Measurements from ENCODE around the gene COL1A1. TPM values are rescaled to one million over a fixed set of nuclear protein-coding genes. Genes with fewer than 3 reads are reported as not detected.

COL1A1 gene
- total RNA-seq, 4 donors from 2014 or later: 20.7 to 123 (median 41.5) TPM

GRCh38 chr17:50189550-50190292 is 11.7 kb downstream of the COL1A1 start:
- no peak for DNase-seq (ENCODE audit: extremely low spot score)
- no peak overlapping the region for H3K4me3 ChIP-seq
- intact Hi-C loops (cut with DNase I): no loop called here
- no peak for TF ChIP-seq POLR2A (IDR thresholded peaks at IDR 0.05; ENCODE audit: low read depth)
- TF ChIP-seq, protein P1, sequence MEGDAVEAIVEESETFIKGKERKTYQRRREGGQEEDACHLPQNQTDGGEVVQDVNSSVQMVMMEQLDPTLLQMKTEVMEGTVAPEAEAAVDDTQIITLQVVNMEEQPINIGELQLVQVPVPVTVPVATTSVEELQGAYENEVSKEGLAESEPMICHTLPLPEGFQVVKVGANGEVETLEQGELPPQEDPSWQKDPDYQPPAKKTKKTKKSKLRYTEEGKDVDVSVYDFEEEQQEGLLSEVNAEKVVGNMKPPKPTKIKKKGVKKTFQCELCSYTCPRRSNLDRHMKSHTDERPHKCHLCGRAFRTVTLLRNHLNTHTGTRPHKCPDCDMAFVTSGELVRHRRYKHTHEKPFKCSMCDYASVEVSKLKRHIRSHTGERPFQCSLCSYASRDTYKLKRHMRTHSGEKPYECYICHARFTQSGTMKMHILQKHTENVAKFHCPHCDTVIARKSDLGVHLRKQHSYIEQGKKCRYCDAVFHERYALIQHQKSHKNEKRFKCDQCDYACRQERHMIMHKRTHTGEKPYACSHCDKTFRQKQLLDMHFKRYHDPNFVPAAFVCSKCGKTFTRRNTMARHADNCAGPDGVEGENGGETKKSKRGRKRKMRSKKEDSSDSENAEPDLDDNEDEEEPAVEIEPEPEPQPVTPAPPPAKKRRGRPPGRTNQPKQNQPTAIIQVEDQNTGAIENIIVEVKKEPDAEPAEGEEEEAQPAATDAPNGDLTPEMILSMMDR (IDR thresholded peaks at IDR 0.05): no peak
- TF ChIP-seq EP300 (IDR thresholded peaks at IDR 0.05): no peak
- no peak for TF ChIP-seq POLR2AphosphoS5 (IDR thresholded peaks at IDR 0.05)
- 60% methylated on average over 9 of the region's 20 CpGs for WGBS
- no peaks in the 10 kb centered on the region for H3K27me3 ChIP-seq
- H3K36me3 ChIP-seq: peaks cover 70 to 97% (median 96%) of the 10 kb centered on the region in 4 donors
- peaks cover 0 to 55% (median 32%) of the 10 kb centered on the region in 4 donors for H3K4me1 ChIP-seq
- no peaks in the 10 kb centered on the region for H3K9me3 ChIP-seq
- H3K27ac ChIP-seq (replicated peaks in 1 of 4): peak overlapping the region in 3 of 4 donors; percentile 14 to 39 (median 28)

- Histone ChIP-seq H3K27me3 (no peaks in the 10 kb centered on the region), H3K27ac (replicated peaks in 1 of 4) (peak overlapping the region in 3 of 4 donors; percentile 28 to 81 (median 30)), H3K4me1 (peaks cover 0 to 61% (median 36%) of the 10 kb centered on the region in 4 donors), H3K36me3 (peaks cover 69 to 90% (median 89%) of the 10 kb centered on the region in 4 donors), H3K4me3 (no peak overlapping the region), H3K9me3 (no peaks in the 10 kb centered on the region)
- TF ChIP-seq EP300 (IDR thresholded peaks at IDR 0.05): no peak
- no peak for TF ChIP-seq POLR2AphosphoS5 (IDR thresholded peaks at IDR 0.05)
- TF ChIP-seq, protein P1 (IDR thresholded peaks at IDR 0.05): no peak
- intact Hi-C loops (cut with DNase I): no loop called here
- DNase-seq (ENCODE audit: extremely low spot score): no peak
- WGBS: 76% methylated on average over 5 of the region's 11 CpGs
Observed at GRCh38 chr17:50188921-50189549, 12.4 kb downstream of the COL1A1 start.

DNA sequence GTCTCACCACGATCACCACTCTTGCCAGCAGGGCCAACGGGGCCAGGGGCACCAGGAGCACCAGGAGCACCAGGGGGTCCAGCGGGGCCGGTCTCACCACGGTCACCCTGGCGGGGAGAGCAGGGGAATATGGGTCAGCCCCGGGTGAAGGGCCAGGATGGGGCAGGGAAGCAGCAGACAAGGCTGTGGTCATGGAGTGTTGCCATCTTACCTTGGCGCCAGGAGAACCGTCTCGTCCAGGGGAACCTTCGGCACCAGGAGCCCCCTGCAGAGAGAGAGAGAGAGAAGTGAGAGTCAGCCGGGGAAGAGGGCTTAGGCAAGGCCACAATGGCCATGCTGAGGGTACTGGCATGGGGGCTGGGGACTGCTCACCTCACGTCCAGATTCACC is 12.9 kb downstream of the COL1A1 start:
- no peak for TF ChIP-seq POLR2AphosphoS5 (IDR thresholded peaks at IDR 0.05)
- no peak for TF ChIP-seq POLR2A (IDR thresholded peaks at IDR 0.05; ENCODE audit: low read depth)
- TF ChIP-seq, protein P1 (IDR thresholded peaks at IDR 0.05): no peak
- no peak for TF ChIP-seq EP300 (IDR thresholded peaks at IDR 0.05)
- H3K27ac ChIP-seq (replicated peaks in 1 of 4): peak overlapping the region in 3 of 4 donors; percentile 28 to 81 (median 30)
- 71% methylated on average over 8 of the region's 13 CpGs for WGBS
- no peaks in the 10 kb centered on the region for H3K27me3 ChIP-seq
- intact Hi-C loops (cut with DNase I): no loop called here
- H3K4me3 ChIP-seq: no peak overlapping the region
- no peak for DNase-seq (ENCODE audit: extremely low spot score)
- peaks cover 0 to 66% (median 41%) of the 10 kb centered on the region in 4 donors for H3K4me1 ChIP-seq
- H3K9me3 ChIP-seq: no peaks in the 10 kb centered on the region
- H3K36me3 ChIP-seq: peaks cover 64 to 85% (median 84%) of the 10 kb centered on the region in 4 donors

DNA sequence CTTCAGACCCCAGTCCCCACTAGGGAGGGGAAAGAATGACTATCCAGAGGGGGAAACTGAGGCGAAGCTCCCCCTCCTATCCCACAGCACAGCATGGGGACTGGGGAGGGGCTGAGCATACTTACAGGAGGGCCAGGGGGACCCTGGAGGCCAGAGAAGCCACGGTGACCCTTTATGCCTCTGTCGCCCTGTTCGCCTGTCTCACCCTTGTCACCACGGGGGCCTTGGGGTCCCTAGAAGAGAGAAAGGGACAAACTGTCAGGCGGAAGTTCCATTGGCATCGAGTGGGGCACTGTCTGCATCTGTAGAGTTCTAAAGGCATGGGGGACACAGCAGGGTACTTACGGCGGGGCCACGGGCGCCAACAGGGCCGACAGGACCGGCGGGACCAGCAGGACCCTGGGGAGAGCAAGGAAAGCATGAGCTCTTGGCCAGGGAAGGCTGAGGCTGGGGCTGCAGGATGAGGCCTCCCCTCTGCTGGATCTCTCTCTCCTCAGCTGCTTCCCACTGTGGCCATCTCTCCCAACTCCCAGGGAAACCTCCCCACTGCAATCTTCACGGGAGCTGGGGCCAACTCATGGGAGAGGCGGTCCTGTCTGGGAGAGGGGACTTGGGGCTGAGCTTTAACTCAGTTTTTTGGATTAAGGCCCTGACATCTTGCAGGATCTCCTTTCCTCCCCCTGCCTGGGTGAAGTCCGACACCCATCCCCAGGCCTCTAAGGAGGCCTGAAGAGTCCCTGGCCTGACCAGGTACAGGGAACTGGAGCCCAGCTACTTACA is 13.5 kb downstream of the COL1A1 start:
- intact Hi-C loops (cut with DNase I): no loop called here
- 82% methylated on average over 16 of the region's 17 CpGs for WGBS
- Histone ChIP-seq H3K9me3 (no peaks in the 10 kb centered on the region), H3K27me3 (no peaks in the 10 kb centered on the region), H3K4me3 (no peak overlapping the region), H3K27ac (replicated peaks in 1 of 4) (peak overlapping the region in 3 of 4 donors; percentile 28 to 81 (median 77)), H3K36me3 (peaks cover 58 to 79% (median 78%) of the 10 kb centered on the region in 4 donors), H3K4me1 (peaks cover 0 to 64% (median 41%) of the 10 kb centered on the region in 4 donors)
- TF ChIP-seq POLR2A (IDR thresholded peaks at IDR 0.05; ENCODE audit: low read depth) (no peak), POLR2AphosphoS5 (IDR thresholded peaks at IDR 0.05) (no peak), EP300 (IDR thresholded peaks at IDR 0.05) (no peak)
- TF ChIP-seq, protein P1 (IDR thresholded peaks at IDR 0.05): no peak
- DNase-seq (ENCODE audit: extremely low spot score): no peak

Data from esophagus muscularis mucosa (tissue), 4 donors.